ENCODE data around the gene VWA5B1.

DNA sequence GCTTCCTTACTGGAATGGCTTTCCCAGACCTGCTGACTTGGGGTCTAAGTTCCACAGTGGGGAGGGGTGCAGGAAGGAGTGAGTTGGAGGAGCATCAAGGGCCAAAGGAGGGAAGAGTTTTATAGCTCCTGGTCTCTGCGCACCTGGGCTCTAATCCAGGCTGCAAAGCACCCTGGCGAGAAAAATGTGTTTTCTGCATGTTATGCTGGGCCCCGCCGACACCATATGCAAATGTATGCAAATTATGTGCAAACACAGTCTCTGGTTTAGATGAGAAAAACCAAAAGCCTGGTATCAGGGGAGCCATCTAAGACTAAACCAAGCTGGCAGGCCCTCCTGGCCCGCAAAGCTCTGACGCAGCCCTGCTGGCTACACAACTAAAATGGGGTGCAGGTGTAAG, 95.0 kb downstream of the VWA5B1 start:
- TF ChIP-seq, protein P1, sequence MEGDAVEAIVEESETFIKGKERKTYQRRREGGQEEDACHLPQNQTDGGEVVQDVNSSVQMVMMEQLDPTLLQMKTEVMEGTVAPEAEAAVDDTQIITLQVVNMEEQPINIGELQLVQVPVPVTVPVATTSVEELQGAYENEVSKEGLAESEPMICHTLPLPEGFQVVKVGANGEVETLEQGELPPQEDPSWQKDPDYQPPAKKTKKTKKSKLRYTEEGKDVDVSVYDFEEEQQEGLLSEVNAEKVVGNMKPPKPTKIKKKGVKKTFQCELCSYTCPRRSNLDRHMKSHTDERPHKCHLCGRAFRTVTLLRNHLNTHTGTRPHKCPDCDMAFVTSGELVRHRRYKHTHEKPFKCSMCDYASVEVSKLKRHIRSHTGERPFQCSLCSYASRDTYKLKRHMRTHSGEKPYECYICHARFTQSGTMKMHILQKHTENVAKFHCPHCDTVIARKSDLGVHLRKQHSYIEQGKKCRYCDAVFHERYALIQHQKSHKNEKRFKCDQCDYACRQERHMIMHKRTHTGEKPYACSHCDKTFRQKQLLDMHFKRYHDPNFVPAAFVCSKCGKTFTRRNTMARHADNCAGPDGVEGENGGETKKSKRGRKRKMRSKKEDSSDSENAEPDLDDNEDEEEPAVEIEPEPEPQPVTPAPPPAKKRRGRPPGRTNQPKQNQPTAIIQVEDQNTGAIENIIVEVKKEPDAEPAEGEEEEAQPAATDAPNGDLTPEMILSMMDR (IDR thresholded peaks at IDR 0.05 in 8 of 11, conservative IDR thresholded peaks at IDR 0.05 in 3 of 11): no peak
- no peak for TF ChIP-seq POLR2AphosphoS5 (IDR thresholded peaks at IDR 0.05)

All from spleen (tissue), 7 donors.